Umbilical cord (tissue), 2 donors: ENCODE results near the gene EXT2. TPM values are rescaled to one million over a fixed set of nuclear protein-coding genes. Genes with fewer than 3 reads are reported as not detected.

Experiments used
- DNase-seq: peaks from one replicate; pipeline ENCODE4 v3.0.0-alpha.2; 2015; ENCODE audit warnings: low spot score
- total RNA-seq: library from RNA; depleted of rRNA; stranded (reverse); fragments of >200 nt; gene quantifications from one replicate; pipeline ENCODE4 v1.2.3, GENCODE V29; 2014; ENCODE audit warnings: low replicate concordance; ENCODE audit not compliant: insufficient read depth

EXT2 gene
- total RNA-seq, 1 donor from 2014 or later: 91.7 TPM

DNA sequence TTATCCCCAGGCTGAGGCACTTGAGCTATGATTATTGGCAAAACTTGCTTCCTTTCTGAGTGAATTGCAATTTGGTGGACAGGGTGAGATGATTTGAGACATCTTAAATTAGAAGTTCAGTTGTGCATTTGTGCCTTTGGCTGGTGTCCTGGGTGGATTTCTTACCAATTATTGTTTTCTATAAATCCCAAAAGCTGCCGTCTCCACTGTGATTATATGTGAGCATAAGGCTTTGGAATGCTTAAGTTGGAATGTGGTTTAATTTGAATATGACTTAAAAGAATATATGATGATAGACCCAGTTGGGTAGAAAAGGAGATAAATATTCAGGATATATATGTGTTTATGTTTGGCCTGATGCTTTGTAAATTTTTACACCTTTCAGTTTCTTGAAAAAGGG lies 70.0 kb downstream of the EXT2 start:
- no peak for DNase-seq

GRCh38 chr11:44167046-44167445 lies 71.6 kb downstream of the EXT2 start:
- DNase-seq: peak; percentile 78

DNA sequence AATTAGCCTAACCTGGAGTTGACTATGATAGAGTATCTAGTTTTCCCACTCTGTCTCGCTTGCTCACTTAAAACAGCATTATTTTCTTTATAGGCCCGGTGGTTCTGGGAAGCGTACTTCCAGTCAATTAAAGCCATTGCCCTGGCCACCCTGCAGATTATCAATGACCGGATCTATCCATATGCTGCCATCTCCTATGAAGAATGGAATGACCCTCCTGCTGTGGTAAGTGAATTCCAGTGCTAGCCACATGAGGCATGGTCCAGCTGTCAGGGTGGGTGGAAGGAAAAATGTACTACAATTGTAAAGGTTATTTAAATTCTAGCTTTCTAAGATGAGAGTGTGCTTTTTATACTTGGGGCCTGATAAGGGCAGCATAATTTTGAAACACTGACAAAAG lies 76.0 kb downstream of the EXT2 start:
- peak; percentile 26 for DNase-seq

- no peak for DNase-seq
Observed at GRCh38 chr11:44172966-44173365, 77.5 kb downstream of the EXT2 start.

- no peak for DNase-seq
Observed at GRCh38 chr11:44174842-44175241, 79.4 kb downstream of the EXT2 start.

DNA sequence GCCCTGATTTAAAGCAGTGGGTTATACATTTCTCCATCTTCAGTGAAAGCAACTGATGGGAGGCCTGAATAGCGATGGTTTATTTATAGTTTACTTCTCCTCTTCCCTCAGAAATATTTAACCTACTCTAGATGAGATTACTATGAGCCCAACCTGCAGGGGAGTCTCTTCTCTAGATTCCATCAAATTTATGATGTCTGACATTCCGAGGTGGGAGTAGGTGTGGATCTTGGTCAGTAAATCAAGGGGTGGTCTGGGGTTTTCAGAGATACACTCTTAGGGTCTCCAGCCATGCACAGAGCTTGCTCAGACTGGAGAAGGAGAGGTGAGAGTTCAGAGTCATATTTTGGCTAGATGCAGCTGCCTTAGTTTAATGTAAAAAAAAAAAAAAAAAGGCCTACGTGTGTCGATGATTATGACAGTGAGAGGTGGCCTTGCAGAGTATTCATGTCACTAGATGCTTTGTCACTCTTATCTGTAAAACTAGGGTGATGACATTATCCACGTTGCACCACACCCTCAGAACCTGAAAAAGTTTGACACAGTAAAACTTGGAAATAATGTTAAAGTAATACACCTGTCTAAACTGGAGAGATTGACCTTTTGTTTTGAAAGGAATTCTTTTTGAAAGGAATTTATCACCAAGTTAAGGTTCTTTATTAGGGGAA lies 81.2 kb downstream of the EXT2 start:
- DNase-seq: no peak

DNA sequence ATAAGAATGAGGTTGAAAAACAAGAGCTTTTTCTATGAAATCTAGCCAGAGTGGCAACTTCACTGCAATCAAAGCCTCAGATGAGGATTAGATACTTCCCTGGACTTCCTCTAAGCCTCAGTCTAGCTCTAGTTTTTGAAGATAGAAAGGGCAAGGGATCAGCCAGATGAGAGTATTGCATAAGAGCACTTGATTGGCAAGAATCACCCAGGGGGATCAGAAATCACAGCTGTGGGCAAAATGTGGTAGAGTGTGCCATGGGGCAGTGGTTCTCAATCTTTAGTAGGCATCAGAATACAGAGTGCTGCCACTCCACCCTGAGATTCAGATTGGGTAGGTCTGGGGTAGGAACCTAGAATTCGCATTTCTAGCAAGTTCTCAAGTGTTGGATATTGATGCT lies 82.4 kb downstream of the EXT2 start:
- no peak for DNase-seq

- DNase-seq: peak; percentile 63
Observed at GRCh38 chr11:44178381-44178780, 82.9 kb downstream of the EXT2 start.

GRCh38 chr11:44179173-44179572 lies 83.7 kb downstream of the EXT2 start:
- peak; percentile 36 for DNase-seq

DNA sequence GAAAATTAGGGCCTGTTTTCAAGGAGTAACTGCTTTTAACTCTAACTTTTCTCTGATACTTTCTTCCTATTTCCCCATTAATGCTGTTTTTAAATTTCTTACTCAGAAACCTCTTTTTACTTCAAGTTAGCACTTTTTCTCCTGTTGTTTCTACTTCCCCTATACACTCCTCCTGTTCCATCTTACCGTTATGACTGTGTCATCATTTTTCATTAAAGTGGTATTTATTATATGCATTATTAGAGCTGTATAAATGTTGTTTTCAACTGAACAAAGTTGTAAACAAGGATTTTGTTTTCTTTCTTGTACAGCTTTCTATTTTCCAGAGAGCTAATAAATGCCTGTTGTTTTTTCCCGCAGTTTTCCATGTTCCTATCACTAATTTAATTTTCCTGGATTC lies 84.6 kb downstream of the EXT2 start:
- no peak for DNase-seq

GRCh38 chr11:44185522-44185921 lies 90.0 kb downstream of the EXT2 start:
- DNase-seq: no peak

DNA sequence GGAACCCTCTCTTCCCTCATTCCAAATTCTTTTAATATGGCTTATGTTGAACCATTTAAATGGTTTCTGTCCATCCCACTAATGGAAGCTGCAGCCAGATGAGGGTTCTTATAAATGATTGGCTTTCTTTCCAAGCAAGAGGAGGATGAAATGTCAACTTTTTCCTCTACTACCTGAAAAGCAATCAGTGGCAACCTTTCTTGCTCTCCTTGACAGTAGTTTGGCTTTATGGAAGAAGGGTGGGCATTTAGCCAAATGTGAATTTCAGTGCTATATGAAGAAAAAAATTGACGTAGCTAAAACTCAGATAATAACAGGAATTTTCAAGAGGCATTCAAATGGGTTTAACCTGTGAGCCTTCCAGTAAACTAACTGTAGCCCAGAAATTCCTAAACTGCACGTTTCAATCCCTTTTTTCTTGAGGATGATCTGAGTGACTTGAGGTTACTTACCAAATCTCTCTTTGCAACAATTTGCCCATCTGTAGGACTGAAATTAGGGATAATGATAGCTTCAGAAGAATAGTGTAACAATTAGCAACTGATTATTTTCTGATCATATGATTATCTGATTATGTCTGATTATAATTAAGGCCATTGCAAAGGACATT lies 90.9 kb downstream of the EXT2 start:
- DNase-seq: no peak

- no peak for DNase-seq
Observed at GRCh38 chr11:44188643-44189042, 93.2 kb downstream of the EXT2 start.

DNA sequence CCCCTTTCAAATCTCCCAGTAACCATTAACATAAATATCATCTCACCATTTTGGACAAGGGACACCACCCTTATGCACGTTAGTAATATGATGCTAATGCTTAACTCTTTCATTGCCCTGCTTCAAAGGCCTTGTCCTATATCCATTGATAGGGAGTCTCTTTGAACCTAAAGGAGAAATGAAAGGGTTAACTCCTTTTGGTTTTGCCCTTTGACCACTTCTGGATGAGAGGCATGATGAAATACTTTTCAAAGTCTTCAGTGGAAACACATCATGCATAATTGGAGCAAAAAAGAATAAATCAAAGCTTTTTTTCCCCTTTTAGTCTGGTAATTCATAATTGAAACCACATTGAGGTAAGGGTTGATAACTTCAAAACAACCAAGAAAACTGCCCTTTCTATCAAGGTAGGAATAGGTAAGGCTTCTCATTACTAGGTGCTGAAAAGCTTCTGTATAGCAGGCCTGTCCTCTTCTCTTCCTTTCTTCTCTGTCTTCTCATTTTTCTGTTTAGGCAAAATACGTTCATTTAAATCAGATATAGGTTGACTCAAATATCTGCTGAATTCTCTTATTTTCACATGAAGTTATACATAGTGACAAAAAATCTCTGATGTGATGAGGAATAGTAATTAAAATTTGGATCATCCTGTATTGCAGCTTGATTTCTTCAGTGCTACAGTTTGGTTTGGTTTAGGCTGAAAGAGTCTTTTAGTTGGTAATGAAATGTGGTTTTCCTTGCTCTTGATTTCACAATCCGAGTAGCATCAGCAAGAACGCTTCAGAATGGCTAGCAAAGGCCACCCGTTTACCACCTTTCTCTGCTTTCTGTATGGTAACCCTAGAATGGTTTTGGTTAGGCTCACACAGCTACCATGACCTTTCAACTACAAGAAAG lies 94.8 kb downstream of the EXT2 start:
- no peak for DNase-seq

GRCh38 chr11:44190883-44191230 lies 95.4 kb downstream of the EXT2 start:
- DNase-seq: no peak

- no peak for DNase-seq
Observed at GRCh38 chr11:44191322-44192016, 96.0 kb downstream of the EXT2 start.

DNA sequence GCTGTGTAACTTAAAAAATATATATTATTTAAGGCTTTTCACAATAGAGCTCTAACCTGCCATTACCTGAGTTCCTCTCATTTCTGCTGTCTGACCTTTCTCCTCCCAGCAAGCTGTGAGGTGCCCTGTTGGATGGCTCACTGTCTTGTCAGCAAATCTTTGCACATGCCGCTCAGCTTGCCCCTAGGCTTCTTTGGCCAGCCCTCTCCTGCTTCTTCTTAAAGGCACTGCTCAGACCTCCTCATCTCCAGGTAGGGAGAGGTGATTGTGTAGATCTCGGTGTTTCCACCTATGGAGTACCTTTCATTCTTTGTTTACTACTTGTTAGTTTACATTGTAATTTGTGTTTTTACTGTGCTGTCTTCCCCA lies 96.5 kb downstream of the EXT2 start:
- DNase-seq: no peak

DNA sequence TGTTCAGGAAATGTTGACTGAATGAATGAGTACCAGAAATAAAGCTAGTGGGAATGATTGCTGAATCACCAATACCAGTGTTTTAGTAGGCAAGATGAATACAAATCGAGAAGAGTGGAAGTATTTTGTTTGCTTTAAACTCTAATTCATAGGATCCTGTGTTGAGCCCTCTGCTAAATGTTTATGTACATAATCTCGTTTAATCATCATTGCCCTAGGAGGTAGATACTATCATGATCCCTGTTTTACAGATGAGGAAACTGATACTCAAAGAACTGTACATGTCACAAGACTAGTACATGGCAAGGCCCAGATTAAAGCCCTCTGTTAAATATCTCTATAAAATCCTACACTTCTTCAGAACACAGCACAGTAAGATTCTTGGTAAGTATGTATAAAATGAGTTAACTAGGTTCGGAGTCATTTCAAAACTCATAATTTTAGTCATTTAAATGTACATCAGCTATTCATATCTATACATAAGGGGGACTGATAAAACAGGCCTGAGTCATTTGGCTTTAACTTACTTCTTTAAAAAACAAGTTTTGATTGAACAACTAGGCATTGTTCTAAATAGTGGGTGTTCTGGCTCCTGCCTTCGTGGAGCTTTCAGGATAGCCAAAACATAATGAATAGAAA lies 97.1 kb downstream of the EXT2 start:
- DNase-seq: no peak

DNA sequence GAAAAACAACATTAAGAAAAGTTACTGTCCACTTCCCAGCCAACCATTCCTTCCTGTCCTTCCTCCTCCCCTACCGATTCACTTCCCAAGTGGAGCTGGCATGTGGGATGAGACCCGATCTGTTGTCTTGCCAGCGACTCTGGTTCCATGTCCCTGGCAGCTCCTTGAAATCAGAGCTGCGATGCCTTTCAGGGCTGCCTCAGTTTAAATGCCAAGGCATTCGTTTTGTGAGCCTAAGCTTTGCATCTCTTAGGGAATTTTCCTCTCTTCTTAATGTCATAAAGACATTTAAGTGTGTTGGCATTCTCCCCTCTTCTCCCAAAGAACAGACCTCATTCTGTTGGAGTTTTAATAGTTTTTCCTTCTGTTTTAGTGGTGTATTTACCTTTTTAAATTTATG lies 98.4 kb downstream of the EXT2 start:
- no peak for DNase-seq

GRCh38 chr11:44198146-44198724 lies 102.8 kb downstream of the EXT2 start:
- peak; percentile 87 for DNase-seq

- no peak for DNase-seq
Observed at GRCh38 chr11:44199298-44199697, 103.8 kb downstream of the EXT2 start.
